A204.1 (cell line): Measurements from ENCODE around the gene GNB2.

Experiments
- FAIRE-seq: peaks from 2 replicates; lab custom pipeline; 2012; peaks lifted over from hg19 to GRCh38; lab: Jason Lieb, UNC

GNB2 gene

DNA sequence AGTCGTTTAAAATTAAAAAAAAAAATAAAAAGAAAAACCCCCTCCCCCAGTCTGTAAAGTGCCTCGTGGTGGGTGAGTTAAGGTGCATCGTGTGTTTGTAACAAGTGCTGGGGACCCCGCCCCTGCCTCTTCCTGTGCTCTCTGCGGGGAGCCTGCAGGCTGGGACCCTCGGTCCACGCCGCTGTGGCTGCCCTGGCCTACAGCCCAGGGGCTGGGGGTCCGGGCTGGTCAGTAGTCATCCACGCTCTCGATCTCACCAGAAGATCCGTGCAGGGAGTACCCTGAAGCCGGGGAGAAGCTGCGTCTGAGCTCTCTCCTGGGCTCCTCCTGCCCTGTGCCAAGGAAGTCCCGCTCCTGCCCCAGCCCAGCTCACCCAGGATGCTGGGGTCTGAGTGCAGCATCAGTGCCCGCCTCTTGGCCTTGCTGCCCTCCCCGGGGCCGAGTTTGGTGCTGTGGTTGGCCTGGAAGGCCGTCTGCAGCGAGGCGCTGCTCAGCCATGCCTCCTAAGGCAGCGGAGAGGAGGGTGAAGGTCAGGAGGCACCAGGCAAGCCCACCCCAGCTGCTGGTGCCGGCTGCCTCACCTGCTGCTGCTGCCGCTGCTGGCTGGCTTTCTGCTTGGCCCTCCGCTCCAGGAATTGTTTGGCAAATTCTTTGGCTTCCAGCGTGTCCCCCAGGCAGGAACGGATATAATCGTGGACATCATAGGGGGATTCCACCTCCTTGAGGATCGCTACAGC lies 8.1 kb downstream of the GNB2 start:
- FAIRE-seq: no peak

DNA sequence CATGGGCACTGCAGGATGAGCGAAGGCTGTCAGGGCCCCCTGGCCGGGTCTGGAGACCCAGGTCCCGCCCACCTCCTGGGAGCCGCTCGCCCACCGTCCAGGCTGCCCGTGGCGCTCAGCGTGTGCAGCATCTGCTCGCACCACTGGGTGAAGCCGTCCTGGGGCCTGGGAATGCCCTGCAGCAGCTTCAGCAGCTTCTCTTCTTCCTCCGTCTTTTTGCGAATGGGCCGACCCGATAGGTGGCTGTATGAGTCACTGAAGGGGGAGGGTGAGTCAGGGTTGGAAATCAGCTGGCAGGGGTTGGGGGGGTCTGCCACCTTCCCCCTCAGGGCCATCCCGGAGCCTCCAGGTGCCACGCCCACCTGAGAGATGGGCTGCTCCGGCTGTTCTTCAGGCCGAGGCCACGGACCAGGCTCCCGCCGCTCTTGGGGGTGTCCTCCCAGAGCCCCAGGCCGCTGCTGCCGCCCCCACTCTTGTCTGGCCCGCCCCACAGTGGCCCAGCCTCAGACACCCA lies 8.7 kb downstream of the GNB2 start:
- no peak for FAIRE-seq

DNA sequence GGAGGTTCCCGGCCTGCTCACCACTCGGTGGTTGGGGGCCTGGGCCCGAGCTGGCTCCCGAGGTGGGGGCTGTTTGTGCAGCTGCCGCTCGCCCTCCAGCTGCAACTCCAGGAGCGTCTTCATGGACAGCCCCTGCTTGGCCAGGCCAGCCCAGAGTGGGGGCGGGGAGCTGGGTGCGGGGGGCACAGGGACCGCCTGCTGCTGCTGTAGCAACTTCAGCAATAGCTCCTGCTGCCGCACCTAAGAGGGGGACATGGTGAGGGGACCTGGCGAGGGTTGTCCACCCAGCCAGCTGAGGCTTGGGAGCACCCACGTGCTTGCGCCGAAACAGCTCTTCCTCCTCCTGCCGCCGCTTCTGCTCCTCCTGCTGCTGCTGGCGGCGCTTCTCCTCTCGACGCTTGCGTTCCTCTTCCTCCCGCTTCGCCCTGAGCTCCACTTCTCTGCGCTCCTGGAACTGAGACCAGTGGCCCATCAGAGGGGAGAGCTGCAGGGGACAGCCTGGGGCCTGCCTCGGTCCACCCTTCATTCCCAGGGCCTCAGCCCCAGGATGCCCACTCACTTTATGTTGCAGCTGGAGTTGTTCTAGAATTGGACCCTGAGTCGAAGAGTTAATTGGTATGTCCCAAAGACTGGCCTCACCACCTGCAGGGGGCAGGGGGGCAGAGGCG lies 9.6 kb downstream of the GNB2 start:
- FAIRE-seq: no peak

DNA sequence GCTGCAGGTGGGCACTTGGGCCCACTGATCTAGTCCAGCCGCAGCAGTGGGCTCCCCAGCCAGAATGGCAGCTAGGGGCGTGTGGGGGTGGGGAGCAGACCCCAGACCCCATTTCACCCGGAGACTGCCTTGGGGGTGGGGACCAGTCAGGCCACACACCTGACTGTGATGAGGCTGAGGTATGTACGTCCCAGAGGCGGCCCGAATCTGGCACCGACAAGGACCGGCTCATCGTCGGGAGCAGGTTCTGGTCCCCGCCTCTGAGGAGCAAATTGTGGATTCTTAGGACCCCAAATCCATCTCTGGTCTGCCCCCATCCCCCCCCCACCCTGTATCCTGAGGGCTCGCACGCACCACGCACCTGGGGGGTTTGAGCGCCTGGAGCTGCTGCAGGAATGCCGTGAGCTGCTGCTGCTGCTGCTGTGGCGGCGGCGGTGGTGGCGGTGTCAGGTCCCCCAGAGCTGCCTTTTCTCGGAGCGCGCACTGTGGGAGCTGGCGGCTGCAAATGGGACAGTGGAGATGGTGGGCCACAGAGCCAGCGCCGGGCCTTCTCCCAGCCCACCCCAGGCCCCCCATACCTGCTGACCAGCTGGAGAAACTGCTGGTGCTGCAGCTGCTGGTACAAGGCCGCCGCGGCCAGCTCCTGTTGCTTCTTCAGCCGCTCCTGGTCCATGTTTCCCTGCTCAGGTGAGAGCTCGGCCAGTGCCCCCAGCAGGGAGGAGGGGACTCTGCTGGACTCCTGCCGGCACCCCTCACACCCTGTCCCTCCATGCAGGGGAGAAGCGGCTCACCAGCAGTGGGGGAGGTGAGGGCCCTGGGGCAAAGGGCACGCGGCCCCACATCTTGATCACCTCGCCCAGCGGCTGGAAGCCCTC lies 10.4 kb downstream of the GNB2 start:
- FAIRE-seq: no peak

GRCh38 chr7:100684534-100685042 lies 11.0 kb downstream of the GNB2 start:
- no peak for FAIRE-seq

GRCh38 chr7:100685049-100685605 lies 11.6 kb downstream of the GNB2 start:
- FAIRE-seq: no peak

DNA sequence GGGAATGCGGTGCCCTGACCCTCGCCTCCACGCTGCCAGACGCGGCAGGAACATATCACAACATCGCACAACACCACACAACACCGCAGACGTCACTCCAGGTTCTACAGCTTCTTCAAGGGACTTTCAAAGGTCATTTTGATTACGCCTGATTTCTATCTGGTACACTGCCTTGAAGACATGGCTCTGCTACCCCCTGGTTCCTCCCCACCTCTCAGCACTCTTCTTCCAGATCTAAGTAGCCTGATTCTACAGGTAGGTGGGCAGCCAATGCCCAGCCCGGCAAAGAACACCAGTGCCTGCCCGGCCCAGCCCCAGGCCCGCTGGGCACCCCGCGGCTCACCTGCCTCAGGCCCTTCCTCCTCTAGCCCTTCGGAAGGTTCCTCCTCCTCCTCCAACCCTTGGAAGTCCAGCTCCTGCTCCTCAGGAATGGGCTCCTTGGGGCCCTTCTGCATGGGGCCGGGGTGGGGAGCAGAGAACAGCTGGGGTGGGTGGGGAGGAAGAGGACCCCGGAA lies 12.1 kb downstream of the GNB2 start:
- no peak for FAIRE-seq

DNA sequence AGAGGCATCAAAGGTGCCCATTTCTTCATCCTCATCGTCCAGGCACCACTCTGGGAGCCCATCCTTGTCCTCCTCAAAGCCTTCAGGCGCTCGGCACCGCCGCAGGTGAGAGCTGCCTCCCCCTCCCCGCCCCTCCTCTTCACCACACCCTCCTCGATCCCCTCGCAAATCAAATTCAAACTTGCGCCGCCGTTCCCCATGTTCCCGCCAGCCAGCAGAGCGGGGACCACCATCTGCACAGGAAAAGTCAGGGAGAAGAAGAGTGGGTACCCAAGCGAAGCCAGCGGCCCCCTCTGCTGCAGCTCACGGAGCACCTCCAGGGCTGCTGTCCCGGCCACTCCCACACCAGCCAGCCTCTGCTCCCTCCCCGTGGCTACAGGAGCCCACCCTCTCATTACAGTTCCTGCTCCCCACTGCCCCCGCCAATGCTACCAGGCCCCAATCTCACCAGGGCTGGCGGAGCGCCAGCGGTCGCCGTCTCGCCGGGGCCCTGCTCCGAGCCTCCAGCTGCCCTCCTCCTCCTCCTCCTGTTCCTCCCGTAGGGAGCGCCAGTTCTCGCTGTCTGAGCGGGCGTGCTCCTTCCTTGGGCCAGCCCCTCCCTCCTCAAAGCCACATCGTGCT lies 12.8 kb downstream of the GNB2 start:
- no peak for FAIRE-seq

GRCh38 chr7:100686822-100687211 lies 13.3 kb downstream of the GNB2 start:
- no peak for FAIRE-seq

DNA sequence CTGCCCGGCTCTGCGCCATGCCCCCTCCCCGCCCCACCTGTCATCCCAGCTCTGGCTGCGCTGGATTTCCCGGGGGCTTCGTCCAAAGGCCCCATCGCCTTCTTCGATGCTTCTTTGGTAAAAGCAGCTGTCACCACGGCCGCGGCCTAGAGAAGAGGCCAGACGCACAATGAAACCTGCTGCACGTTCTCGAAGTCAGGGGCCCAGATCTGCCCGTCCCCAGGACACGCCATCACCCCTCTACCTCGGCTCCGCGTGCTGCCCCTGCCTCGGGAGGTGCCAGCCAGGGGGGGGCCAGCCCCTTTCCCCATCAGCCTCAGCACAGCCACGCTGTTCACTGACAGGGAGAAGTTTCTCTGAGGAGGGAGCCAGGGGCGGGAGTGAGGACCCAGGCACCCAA lies 13.7 kb downstream of the GNB2 start:
- FAIRE-seq: no peak

DNA sequence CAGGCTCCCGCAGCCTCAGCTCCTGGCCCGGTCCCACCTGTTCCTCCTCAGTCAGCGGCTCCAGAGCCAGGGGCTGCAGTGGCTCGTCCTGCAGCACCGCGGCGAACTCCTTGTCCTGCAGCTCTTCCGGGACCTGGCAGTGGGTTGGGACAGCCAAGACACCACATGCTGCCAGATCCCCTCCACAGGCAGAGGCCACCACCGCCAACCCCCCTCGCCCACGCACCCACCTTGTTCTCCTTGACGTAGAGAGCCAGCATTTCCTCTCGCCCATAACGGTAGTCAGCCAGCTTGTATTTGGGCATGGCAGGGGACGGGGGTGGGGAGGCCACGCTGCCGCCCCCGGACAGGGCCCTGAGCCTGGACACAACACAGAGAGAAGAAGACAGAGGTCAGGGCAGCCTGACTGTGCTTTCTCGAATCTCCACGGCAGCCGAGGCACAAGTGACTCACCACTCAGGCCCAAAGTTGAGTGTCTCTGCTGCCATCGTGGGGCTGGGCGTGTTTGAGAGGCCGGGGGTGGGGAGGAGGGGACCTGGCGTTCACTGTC lies 14.3 kb downstream of the GNB2 start:
- no peak for FAIRE-seq

DNA sequence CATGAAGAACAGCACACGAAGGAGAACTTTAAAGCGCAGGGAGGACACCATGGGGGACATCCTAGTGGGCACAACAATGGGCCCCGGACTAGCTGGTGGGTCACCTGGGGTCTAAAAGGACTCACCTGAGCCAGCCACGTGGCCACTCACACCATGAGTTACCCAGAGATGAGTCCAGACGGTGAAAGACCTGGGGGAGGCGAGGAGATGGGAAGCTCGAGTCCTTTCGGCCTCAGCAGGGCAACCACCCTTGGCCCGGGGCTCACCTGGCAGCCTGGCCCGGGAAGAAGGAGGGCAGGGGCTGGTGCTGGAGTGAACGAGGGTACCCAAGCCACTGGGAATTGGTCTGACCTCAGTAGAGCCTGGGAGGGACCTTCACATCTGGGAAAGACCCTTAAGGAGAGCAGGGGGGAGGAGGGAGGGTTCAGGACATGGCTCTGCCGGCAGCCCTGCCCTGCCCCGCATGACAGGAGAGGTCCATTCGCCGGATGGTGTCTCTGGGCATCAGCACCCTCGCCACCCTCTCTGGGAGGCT lies 14.9 kb downstream of the GNB2 start:
- no peak for FAIRE-seq

DNA sequence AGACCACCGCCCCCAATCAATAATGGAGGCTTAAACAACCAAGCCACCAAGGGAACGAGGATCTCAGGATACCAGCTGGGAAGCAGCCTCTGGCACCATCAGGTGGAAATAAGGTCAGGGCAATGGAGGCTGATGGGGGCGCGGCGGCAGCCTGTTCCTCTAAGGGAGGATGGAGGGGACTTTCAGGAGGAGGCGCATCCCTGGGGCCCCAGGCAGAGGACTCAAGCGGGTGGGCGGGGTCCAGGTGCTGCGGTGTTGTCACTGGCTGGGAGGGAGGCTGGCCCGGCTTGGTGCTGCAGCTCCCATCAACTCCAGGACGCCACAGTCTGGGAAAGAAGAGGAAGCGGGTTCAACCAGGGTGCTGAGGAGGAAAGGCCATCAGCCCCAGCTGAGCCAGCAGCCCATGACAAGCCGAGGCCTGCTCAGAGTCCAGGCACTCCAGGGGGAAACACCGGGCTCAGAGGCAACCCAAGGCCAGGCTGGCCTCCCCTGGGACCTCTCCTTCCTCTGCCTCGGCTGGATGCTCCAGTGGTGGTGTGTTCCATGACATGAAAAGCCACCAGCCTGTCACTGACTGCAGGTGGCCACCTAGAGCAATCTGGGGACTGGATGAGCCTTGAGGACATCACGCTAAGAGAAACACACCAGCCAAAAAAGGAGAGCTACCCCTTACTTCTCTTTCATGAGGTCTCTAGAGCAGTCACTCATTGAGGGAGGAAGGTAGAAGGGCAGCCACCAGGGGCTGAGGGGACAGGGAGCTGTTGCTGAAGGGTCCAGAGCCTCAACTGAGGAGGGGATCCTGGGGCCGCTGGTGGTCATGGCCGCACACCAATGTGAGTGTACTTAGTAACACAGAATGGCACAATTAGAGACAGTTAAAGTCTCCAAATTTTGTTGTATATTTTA lies 15.9 kb downstream of the GNB2 start:
- FAIRE-seq: no peak

DNA sequence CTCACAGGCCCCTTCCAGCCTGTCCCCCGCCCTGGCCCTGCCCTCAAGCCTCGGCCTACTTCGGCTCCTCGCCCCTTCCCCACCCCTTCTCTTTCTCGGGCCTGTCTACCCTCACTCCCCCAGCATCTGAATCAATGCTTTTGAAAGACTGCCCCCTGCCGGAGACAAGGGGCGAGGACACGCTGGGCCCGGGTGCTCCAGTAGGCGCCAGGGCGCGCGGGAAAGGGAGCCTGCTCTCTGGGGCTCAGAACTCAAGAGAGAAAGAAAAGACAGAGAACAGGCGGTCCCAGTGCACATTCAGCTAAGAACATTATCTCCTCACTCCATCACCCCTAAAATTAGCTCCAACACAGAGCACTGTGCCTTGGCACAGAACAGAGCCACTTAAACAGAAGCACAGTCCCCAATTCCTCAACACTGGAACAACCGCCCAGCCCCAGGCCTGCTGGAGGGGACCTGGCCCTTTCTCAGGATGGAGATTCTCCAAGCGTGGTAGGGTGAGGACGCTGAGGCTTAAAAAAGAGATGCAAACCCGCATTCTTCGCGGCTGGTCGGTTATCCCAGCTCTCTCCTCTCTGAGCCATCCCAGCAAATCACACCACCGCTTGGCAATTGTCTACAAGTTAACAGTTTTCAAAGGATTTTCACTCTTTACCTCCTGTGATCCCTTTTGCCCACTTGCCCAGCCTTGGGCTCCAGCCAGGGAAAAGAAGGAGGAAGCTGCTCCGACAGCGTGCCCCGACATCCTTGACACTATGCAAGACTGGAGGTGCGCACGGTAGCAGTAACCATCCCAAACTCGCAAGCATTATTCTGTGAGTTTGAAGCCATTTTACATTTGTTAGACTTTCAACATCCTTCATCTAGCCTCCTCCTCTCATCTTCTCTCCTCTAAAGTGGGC lies 18.4 kb downstream of the GNB2 start:
- FAIRE-seq: no peak

DNA sequence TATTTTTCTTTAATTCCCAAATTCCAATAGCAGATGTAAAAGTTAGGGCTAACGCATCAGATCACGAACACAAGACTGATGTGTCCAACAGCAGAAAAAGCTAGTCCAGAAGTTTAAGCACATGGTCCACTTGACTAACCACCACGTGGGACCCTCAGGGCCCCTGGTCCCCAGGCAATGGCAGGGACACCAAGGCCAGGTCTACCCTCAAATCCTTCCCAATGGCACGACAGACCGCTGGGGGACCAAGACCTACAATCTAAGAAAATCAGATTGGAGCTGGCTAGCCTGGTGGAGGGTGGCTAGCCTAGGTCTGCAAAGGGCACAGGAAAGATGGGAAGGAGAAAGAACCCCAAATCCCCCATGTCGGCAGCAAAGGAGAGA lies 19.0 kb downstream of the GNB2 start:
- FAIRE-seq: no peak

DNA sequence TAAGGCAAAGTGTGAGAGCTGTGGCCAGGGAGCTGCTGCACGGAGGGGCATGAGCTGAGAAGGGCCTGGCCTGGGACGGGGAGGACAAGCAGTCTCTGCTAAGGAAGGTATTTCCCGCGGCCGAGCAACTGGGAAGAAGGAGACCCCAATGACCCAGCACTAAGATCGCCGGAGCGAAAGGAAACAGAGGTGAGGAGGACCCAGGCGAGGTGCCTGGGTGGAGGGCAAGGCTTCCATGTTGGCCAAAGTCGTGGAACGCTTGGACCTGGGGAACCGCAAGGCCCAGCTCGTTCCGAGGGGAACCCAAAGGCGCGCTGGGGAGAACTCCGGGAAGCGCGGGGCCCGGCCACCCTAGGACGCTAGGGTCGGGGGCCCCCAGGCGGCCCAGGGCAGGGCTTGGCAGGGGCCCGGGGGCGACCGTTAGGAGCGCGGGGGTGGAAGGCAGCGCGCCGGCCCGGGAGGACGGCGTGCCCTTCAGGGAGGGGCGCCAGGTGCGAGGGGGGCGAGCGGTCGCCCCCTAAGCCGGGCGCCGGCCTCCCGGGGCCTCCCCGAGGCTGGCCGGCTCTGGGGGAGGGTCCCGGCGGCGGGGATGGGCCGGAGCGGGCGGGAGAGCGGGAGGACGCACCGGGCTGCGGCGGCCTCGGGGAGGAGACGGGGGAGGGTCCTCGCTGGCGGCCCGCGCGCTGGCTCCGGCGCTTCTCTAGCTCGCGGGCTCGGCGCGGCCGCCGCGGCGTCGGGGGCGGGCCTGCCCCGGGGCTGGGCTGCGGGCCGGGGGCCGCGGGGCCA lies 20.0 kb downstream of the GNB2 start:
- FAIRE-seq: no peak

GRCh38 chr7:100694098-100694745 lies 20.7 kb downstream of the GNB2 start, which contains the start of gene GIGYF1:
TSS of gene GIGYF1 (minus strand) at chr7:100694250. CDS start at chr7:100688238, 6,012 bp downstream.
- FAIRE-seq: no peak
